Left ventricle myocardium inferior (tissue), 1 donor: Measurements from ENCODE around the gene C20orf144. TPM values are rescaled to one million over a fixed set of nuclear protein-coding genes. Genes with fewer than 3 reads are reported as not detected.

Experiments used
- DNase-seq: peaks from one replicate; pipeline ENCODE4 v3.0.0-alpha.2; 2020
- H3K27ac ChIP-seq: fragments of 200-600 bp; replicated peaks from 2 replicates; pipeline ENCODE4 v1.8.0; 2021
- H3K27me3 ChIP-seq: fragments of 200-600 bp; 2 replicates; pipeline ENCODE4 v1.8.0; 2021; ENCODE audit warnings: low read depth
- H3K36me3 ChIP-seq: fragments of 200-600 bp; 2 replicates; pipeline ENCODE4 v1.8.0; 2021
- H3K4me1 ChIP-seq: fragments of 200-600 bp; 2 replicates; pipeline ENCODE4 v1.8.0; 2021
- H3K4me3 ChIP-seq: fragments of 200-600 bp; 2 replicates; pipeline ENCODE4 v1.8.0; 2021; ENCODE audit warnings: mild to moderate bottlenecking, moderate library complexity
- H3K9me3 ChIP-seq: fragments of 200-600 bp; replicated peaks from 2 replicates; pipeline ENCODE4 v1.8.0; 2021
- CTCF ChIP-seq: fragments of 200-600 bp; IDR thresholded peaks from 2 replicates; pipeline ENCODE4 v1.8.0; 2021; ENCODE audit warnings: antibody characterized with exemption, mild to moderate bottlenecking, borderline replicate concordance
- intact Hi-C: fragments of 100-400 bp; cut with micrococcal nuclease; formaldehyde crosslinking; loops from one replicate; pipeline ENCODE4 v1.11.0; 2022
- total RNA-seq: library from RNA; stranded (reverse); fragmentation: NEBNext Ultra II Directional; extraction: Animal tissue kit (Norgen Biotek cat#: 25700); gene quantifications from one replicate; pipeline ENCODE4 v1.2.1, GENCODE V29; 2021
- donor health status: DM: no; HTN: yes; CAD: no; lungs with severe emphysema.

The C20orf144 gene
- total RNA-seq, 1 donor from 2014 or later = not detected

DNA sequence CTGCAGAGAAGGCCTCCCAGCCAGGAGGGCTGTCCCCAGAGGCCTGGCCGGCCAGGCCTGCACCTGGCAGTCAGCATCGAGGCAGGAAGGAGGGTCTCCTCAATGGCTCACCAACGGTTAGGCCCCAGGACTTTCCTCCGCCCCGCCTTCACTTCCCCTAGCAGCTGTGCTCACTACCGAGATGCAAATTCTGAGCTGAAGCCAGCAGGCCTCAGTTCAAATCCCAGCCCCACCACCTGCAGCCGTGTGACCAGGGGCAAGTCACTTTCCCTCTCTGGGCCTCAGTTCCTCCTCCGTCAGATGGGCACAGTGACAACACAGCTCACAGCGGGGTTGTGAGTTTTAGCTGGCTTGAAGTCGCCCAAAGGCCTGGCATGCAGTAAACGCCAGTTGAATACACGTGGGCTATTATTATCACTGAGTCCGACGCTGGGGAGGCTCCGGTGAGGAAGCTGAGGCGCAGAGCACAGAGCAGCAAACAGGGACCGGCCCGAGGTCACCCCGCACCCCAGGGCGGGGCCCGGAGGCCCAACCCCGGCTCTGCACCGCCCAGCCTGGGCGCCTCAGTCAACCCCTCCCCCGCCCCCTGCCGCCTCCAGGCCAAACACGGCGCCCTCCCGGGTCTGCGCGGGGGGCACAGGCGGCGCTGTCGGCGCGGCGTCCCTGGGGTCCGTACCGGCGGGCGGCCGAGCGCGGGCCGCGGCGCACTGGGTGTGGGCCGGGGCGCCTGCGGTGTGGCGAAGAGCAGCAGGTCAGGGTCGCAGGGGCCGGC lies 23.4 kb downstream of the C20orf144 start:
- H3K4me1 ChIP-seq = peaks cover 30% of the 10 kb centered on the region
- no peak for TF ChIP-seq CTCF
- DNase-seq = no peak
- no peaks in the 10 kb centered on the region for H3K27me3 ChIP-seq
- H3K9me3 ChIP-seq = no peaks in the 10 kb centered on the region
- intact Hi-C loops = no loop called here
- peak overlapping the region; percentile 60 for H3K4me3 ChIP-seq
- no peak overlapping the region for H3K27ac ChIP-seq
- no peaks in the 10 kb centered on the region for H3K36me3 ChIP-seq

- TF ChIP-seq CTCF = peak; percentile 61
- intact Hi-C loops = no loop called here
- H3K4me1 ChIP-seq = peaks cover 30% of the 10 kb centered on the region
- no peaks in the 10 kb centered on the region for H3K36me3 ChIP-seq
- H3K27ac ChIP-seq = peak within 1 kb of the TSS; percentile 73
- H3K4me3 ChIP-seq = peak within 1 kb of the TSS; percentile 60
- H3K27me3 ChIP-seq = no peaks in the 10 kb centered on the region
- H3K9me3 ChIP-seq = no peaks in the 10 kb centered on the region
- peak; percentile 97 for DNase-seq
These were observed 24.2 kb downstream of the C20orf144 start, which contains the start of gene E2F1 for GRCh38 chr20:33686100-33686983. Gene E2F1 (minus strand): TSS chr20:33686385. CDS start chr20:33686264, 121 bp downstream.

GRCh38 chr20:33686984-33687366 lies 24.8 kb downstream of the C20orf144 start:
- no peak for TF ChIP-seq CTCF
- intact Hi-C loops = no loop called here
- no peak for DNase-seq

DNA sequence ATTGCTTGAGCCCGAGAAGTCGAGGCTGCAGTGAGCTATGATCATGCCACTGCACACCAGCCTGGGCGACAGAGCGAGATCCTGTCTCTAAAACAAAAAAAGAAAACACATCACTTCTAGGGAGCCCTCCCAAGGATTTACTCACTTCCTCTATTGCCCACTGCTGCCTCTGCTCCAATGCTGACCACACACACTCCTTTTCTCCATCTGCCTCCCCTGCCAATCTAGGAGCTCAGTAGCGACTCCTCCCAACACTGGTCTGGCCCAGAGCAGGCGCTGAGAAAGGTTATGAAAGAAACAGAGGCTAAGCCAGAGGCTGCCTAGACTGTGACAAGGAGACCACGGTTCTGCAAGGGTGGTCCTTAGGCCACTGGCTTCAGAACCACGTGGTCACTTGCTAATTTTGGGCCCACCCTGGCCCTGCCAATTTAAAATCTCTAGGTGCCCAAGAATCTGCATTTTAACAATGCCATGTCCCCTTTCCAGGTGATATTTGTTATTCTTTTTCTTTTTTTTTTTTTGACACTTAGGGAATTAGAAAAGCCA lies 25.3 kb downstream of the C20orf144 start:
- Histone ChIP-seq H3K4me1 (peaks cover 30% of the 10 kb centered on the region), H3K4me3 (no peak overlapping the region), H3K36me3 (no peaks in the 10 kb centered on the region), H3K27me3 (no peaks in the 10 kb centered on the region), H3K27ac (no peak overlapping the region), H3K9me3 (no peaks in the 10 kb centered on the region)
- DNase-seq = no peak
- intact Hi-C loops = no loop called here
- no peak for TF ChIP-seq CTCF

More at GRCh38 chr20:33686984-33687366, 24.8 kb downstream of the C20orf144 start:
- no peaks in the 10 kb centered on the region for H3K27me3 ChIP-seq
- peaks cover 30% of the 10 kb centered on the region for H3K4me1 ChIP-seq
- no peaks in the 10 kb centered on the region for H3K36me3 ChIP-seq
- H3K9me3 ChIP-seq = no peaks in the 10 kb centered on the region
- H3K4me3 ChIP-seq = peak overlapping the region; percentile 60
- H3K27ac ChIP-seq = peak overlapping the region; percentile 73
